GM18499 (cell line): Measurements from ENCODE around the gene SLC36A1.
"Not testable (repeated sequence)": the region's sequence is repeated elsewhere in the genome, so short reads cannot be mapped to it uniquely, and the experiment has no call there.

Experiments used
- ATAC-seq: cut with Tn5 transposase; IDR thresholded peaks from one replicate; pipeline ENCODE4 v1.9.1; 2021; ENCODE audit warnings: moderate number of reproducible peaks; ENCODE audit not compliant: insufficient read depth, unreplicated experiment

SLC36A1 gene

DNA sequence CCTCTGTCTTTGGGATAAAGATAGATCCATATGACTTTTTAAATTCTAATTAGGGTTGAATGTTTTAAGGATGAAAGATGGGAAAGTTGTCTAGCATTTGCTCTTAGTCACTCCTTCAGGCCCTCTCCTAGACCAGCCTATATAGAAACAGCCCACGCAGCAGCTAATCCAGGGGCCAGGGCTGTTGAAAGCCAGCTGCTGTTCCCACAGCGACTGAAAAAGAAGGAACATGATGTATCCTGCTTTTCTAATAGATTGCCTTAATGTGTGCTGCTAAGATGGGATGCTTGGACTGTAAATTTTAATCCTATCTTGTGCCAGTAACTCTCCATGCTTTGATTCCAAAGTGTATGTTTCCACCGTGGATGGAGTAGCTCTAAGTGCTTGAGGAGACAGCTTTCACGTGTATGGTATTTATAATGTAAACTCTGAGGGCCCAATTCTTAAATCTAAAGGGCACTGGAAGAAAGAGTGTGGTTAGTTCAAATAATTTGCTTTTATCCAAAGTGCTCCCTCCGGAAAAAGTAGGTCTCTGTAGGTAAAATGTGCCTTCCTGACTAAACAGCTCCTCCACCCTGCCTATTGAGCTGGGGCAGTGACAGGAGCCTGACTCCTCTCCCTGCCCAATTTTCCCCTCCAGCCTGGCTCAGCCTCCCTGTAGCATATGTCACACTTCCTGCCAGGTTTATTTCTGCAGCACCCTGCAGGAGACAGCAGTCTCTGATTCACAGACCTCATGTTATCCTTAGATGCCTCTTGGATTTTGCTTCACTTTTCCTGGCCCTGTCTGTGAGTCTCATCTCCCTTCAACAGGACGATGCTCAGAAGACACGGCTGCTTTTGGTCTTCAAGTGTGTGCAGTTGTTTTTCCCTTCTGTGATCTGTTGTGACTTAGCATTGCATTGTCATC is 33.2 kb downstream of the SLC36A1 start:
- ATAC-seq: no peak

DNA sequence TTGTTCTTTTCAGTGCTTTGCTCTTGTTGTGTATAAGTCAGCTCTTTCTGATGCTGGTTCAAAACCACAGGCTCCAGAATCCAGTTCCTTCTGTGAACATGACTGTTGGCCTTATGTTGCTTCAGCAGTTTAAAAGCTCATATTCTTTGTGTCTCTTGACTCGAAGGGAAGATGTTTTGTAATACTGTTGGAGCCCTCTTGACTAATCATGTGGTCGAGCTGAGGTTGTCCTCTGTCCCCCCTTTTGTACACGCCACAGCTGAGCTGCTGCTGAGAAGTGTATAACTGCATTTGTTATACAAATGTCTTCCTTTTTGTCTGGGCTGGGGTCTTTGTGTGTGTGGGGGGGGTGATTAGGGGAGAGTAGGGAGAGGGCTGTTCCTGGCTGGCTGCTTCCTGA is 35.8 kb downstream of the SLC36A1 start:
- ATAC-seq: no peak

DNA sequence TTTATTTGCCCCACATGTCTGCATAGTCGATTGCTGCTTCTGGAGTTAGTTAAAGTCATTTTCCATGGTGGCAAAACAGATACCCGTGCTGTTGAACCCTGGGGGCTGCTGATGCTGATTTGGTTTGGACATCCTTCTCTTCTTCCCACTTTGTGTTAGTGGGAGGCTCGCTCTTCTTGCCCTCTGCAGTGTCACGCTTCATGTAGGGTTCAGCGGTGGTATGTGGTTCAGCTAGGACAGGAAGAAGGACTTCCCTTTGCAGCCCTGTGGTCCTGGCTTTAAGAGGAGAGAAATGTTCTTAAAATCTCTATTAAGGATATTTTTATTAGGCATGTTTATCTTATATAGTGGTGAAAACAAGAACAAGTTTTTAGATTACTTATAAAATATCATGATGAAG is 36.2 kb downstream of the SLC36A1 start:
- no peak for ATAC-seq

GRCh38 chr5:151487544-151487943 is 40.1 kb downstream of the SLC36A1 start:
- no peak for ATAC-seq

- no peak for ATAC-seq
Measured at GRCh38 chr5:151490627-151491026, 43.2 kb downstream of the SLC36A1 start.

- no peak for ATAC-seq
Measured at GRCh38 chr5:151491062-151491461, 43.7 kb downstream of the SLC36A1 start.

- no peak for ATAC-seq
Measured at GRCh38 chr5:151492729-151493128, 45.3 kb downstream of the SLC36A1 start.

GRCh38 chr5:151493665-151494064 is 46.3 kb downstream of the SLC36A1 start:
- no peak for ATAC-seq

GRCh38 chr5:151495320-151495719 is 47.9 kb downstream of the SLC36A1 start:
- ATAC-seq: no peak

DNA sequence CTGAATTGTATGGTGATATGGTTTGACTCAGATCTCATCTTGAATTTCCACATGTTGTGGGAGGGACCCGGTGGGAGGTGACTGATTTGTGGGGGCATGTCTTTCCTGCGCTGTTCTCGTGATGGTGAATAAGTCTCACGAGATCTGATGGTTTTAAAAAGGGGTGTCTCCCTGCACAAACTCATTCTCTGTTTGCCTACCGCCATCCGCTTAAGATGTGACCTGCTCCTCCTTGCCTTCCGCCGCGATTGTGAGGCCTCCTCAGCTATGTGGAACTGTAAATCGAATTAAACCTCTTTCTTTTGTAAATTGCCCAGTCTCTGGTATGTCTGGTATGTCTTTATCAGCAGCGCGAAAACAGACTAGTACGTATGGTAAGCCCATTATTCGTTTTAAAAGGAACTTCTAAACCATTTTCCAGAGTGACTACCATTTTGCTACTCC is 48.7 kb downstream of the SLC36A1 start:
- ATAC-seq: no peak

GRCh38 chr5:151497391-151498002 is 50.1 kb downstream of the SLC36A1 start:
- ATAC-seq: no peak

GRCh38 chr5:151498395-151499155 is 51.2 kb downstream of the SLC36A1 start:
- no peak for ATAC-seq

DNA sequence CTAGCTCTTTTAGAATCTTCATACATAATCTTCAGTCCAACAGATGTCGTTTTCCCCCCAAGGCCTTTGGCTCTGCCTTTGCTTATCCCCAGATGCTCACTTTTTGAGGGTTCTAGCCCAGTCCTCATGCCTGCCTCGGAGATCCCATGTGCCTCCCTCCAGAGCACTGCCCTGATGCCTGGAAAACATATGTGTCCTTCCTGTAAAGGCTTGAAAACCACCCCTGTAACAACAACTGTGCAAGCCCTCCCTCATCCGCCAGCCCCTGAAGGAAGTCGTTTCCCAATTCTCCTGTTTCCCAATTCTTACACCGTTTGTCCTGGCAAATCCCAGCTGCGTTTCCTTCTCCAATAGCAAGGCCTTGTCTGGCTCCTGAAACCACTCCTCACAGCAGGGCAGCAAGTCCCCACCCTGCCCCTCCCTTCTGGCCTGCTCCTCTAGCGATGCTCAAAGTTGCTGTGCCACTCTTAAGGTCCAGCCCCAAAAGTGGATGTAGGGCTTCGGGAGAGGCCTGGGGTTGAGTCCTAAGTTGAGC is 52.2 kb downstream of the SLC36A1 start:
- ATAC-seq: no peak

- no peak for ATAC-seq
Measured at GRCh38 chr5:151504006-151504405, 56.6 kb downstream of the SLC36A1 start.

DNA sequence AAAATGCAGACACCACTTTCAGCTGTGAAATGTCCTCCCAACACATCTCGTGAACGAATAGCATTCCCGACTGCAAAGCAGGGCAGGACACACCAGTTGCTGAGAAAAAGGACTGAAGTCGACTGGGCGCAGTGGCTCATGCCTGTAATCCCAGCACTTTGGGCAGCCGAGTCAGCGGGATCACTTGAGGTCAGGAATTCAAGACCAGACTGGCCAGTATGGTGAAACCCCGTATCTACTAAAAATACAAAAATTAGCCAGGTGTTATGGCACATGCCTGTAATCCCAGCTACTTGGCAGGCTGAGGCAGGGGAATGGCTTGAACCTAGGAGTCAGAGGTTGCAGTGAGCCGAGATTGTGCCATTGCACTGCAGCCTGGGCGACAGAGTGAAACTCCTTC is 60.9 kb downstream of the SLC36A1 start:
- ATAC-seq: not testable (repeated sequence)

DNA sequence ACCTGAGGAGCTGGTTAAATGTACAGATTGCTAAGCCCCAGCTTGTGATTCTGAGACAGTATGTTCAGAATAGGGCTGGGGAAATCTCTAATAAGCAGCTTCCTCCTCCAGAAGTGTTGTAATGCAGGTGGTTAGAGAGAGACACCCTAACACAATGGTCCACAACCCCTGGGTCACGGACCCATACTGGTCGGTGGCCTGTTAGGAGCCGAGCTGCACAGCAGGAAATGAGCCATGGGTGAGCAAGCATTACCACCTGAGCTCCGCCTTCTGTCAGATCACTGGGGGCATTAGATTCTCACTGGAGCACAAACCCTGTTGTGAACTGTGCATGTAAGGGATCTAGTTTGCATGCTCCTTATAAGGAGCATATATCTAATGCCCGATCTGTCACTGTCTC is 61.8 kb downstream of the SLC36A1 start:
- ATAC-seq: no peak

DNA sequence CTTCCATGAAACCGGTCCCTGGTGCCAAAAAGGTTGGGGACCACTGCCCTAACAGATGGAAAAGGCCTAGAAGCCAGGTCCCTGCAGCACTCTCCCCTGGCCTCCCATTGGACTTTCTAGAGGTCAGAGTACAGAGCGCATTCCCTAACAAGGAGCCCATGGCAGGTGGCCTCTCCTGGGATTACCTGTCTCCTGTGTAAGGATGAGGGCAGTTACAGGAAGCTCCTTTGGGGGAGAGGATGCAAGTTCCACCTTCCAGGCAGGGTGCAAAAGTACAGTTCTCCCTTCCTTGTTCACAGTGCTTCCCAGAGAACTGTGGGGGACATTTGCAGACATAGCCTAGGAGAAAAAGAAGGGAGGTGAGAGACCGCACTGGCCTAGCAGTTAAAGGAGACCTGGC is 62.4 kb downstream of the SLC36A1 start:
- ATAC-seq: no peak

DNA sequence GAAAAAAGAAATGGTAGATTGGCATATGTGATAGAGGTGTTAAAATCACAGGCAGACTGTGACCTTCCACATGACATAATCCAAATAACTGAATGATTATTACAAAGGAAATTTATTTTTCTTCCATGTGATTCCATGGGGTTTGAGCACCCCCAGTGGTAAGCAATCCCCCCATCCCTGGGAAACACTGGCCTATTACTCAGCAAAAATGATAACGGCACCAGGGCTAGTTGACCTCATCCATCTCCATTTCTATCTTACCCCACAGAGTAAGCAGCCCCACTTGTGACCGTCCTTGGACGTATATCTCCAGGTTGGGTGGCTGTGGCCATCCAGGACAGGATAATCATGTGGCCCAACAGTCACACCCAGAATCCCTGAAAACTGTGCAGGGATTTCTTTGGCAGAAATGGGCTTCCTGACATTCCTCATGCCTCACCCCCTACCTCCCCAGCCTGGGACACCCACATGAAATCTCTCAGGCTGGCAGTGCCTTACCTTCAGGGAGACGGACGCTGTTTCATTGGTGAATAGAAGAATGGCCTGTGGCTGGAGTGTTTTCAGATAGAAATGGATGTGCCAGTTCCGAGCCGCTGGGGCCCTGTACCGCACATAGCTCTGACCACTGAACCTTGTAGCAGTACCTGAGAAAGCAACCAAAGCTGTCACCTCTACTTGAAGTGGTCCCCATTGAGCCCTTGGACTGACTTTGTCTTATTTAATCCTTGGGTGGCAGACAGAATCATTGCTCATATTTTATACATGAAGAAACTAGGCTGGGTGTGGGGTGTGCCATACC is 69.9 kb downstream of the SLC36A1 start:
- ATAC-seq: no peak

DNA sequence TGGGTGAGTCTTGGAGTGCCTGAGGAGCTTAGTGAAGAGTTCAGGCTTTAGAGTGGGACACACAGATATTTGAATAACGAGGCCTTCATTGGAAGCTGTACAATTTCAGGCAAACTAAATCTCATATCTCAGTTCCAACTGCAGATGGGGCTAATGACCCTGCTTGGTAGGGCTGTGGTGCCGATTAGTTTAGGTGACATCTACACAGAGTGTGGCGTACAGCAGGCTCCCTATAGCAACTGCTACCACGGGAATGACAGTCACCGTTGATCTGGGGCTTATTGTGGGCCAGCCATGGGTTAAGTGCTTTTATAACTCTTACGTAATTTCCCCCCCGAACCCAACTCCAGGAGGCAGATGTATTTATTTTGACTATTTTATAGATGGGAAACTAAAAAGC is 72.9 kb downstream of the SLC36A1 start:
- no peak for ATAC-seq

DNA sequence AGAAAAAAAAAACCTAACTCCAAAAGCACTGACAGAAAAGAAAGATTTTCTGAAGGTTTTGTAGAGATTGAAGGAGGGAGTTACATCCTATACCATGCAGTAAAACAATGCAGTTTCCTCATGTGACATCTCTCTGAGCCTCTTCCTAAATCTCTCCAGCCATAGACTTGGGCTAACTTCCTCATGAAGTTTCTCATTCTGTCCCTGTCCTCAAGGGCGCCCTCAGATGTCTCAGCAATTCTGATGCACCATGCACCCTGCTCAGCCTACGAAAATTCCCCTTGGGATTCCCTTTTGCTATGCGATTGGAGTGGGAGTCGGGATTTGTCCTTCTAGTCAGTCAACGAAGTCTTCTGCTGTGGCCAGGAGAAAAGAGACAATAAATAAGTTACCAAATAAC is 74.8 kb downstream of the SLC36A1 start:
- no peak for ATAC-seq
